ENCODE data around the gene OSBPL8.
"Not testable (repeated sequence)": the region's sequence is repeated elsewhere in the genome, so short reads cannot be mapped to it uniquely, and the experiment has no call there.

The OSBPL8 gene

DNA sequence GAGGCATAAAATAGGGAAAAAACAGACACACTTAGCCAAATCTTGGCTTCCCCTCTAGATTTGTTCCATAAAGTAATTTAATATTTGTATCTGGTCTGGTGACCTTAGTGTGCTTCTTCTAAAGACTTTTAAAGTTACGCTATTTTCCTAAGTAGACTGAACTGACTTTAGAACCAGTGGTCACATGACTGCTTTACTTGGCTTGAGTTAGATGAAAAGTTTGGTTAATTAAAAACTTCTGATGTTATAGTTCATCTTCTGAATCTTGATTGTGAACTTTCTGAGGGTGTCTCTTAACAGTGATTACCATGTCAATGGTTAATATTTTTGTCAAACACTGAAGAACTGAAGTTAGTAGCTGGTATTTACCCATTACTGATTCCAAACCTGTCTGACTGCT is 214.0 kb downstream of the OSBPL8 start:
- no peak for DNase-seq

- DNase-seq: no peak
Measured at GRCh38 chr12:76341436-76342030, 218.0 kb downstream of the OSBPL8 start.

GRCh38 chr12:76340680-76341435 is 218.7 kb downstream of the OSBPL8 start:
- DNase-seq: no peak

- DNase-seq: no peak
Measured at GRCh38 chr12:76337583-76337982, 222.0 kb downstream of the OSBPL8 start.

DNA sequence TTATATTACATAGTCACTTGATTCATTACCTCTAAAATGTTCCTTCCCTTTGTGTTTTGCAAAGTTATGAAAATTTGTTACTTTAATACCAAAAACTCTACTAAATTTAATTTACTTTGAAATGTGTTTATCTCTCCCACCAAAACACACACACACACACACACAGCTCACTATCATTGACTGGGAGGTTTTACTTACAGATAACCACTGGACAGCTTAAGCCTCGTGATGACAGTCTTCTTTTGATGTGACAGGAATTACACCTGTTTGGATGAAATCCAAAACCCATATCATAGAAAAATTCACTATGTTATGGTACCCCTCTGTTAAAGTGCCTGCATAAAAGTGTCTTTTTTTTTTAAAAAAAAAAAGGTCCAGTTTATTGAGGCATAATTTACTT is 227.0 kb downstream of the OSBPL8 start:
- DNase-seq: no peak

DNA sequence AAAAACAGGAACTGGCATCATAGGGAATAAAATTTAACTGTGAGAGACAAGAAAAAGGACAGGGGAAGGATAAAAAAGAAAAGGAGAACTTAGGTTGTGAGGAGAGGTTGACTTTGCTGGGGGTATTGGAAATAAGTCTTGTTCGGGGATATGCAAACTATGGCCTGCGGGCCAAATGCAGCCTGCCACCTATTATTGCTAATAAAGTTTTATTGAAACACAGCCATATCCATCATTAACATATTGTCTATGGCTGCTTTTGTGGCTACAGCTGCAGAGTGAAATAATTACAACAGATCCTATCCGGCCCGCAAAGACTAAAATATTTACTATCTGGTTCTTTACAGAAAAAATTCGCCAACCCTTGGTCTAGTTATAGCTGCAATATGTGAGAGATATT is 230.0 kb downstream of the OSBPL8 start:
- no peak for DNase-seq

- no peak for DNase-seq
Measured at GRCh38 chr12:76329159-76329558, 230.4 kb downstream of the OSBPL8 start.

- DNase-seq: not testable (repeated sequence)
Measured at GRCh38 chr12:76319595-76320319, 239.8 kb downstream of the OSBPL8 start.

DNA sequence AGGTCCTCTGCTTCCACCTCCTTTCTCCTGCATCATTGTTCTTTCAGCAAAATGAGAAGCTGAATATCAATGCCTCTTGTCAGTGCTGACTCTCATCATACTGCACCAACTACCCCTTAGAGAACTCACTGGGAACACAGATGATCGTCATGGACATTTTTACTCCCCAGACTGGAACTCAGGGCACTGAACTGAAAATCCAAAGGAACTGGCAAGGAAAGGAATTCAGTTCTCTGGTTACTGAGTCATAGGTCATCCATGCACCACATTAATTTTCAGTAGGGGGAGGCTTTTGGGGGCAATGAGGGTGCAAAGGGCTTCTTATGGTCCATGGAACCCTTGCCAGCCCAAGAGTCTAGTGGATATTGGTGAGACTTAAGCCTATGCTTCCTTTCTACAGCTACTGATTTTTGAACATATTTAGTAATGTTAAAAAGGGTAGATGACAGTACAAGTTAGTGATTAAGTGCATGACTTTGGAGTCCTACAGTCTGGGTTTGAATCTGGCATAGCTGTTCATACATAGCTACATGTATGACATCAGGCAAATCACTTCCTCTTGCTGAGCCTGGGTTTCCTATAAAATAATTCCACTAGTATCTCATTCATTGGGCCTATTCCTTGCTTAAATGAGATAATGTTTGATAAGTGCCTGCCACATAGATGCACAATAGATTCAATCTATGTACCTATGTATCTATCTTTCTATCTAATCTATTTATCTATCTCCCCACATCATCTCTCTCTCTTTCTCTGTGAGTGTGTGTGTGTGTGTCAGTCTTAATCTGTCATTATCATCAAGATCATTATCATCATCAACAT is 240.6 kb downstream of the OSBPL8 start:
- no peak for DNase-seq

DNA sequence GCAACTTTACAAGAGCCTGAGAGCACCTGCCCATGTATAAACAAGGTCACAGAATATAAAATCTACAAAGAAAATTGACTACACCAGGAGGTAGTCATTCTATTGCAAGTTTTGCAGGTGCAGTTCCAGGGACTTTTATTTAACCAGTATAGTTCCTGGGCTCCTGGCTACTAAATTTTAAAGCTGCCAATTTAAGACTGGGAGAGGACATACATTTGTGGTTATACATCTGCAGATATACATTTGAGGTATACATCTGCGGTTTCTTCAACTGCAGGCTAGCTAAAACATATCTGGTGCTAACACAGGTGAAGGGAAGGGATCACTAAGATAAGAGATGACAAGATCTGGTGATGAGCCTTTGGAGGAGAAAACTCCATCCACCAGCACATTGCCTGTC is 241.6 kb downstream of the OSBPL8 start:
- DNase-seq: no peak

- DNase-seq: no peak
Measured at GRCh38 chr12:76316468-76316867, 243.1 kb downstream of the OSBPL8 start.

GRCh38 chr12:76313299-76313698 is 246.3 kb downstream of the OSBPL8 start:
- DNase-seq: no peak

DNA sequence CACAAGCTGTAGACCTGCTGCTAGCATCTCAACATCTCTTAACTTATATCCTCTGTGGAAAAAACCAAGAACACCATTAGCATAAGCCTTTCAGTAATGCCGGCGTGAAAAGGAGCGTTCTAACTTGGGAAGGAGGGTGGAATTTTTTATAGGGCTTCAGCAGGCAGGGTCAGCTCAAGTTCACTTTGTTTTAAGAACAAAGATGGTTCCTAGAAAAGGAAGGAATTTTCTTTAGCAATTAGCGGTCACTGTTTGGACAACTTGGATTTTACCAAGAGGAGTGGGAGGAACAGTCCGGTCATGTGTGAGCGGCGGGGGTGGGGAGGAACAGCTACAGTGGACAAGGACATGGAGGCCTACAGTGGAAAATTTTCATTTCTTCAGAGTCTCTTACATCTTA is 247.3 kb downstream of the OSBPL8 start:
- no peak for DNase-seq

GRCh38 chr12:76311796-76312195 is 247.8 kb downstream of the OSBPL8 start:
- no peak for DNase-seq

- DNase-seq: no peak
Measured at GRCh38 chr12:76310110-76310509, 249.5 kb downstream of the OSBPL8 start.

GRCh38 chr12:76308866-76309265 is 250.7 kb downstream of the OSBPL8 start:
- no peak for DNase-seq

- no peak for DNase-seq
Measured at GRCh38 chr12:76307083-76307482, 252.5 kb downstream of the OSBPL8 start.

GRCh38 chr12:76303989-76304460 is 255.5 kb downstream of the OSBPL8 start:
- no peak for DNase-seq

- no peak for DNase-seq
Measured at GRCh38 chr12:76303365-76303764, 256.2 kb downstream of the OSBPL8 start.
